ENCODE measurements around the gene SEC14L2.
"Not testable (repeated sequence)": the region's sequence is repeated elsewhere in the genome, so short reads cannot be mapped to it uniquely, and the experiment has no call there.

The SEC14L2 gene

GRCh38 chr22:30460147-30460546, 63.3 kb downstream of the SEC14L2 start:
- no peak for DNase-seq

- DNase-seq, result not testable (repeated sequence)
Observed at GRCh38 chr22:30460555-30460954, 63.7 kb downstream of the SEC14L2 start.

GRCh38 chr22:30469165-30469564, 72.3 kb downstream of the SEC14L2 start:
- no peak for DNase-seq

- DNase-seq, result no peak
Observed at GRCh38 chr22:30470655-30471054, 73.8 kb downstream of the SEC14L2 start.

- no peak for DNase-seq
Observed at GRCh38 chr22:30471616-30472318, 74.9 kb downstream of the SEC14L2 start, which contains the start of gene SEC14L3. Gene SEC14L3 (minus strand): TSS chr22:30472017. CDS start chr22:30471958, 59 bp downstream.

GRCh38 chr22:30472994-30473720, 76.3 kb downstream of the SEC14L2 start:
- DNase-seq, result no peak

- no peak for DNase-seq
Observed at GRCh38 chr22:30474121-30474520, 77.3 kb downstream of the SEC14L2 start.
